AG04450 (cell line): ENCODE measurements around the gene RSAD1. TPM values are rescaled to one million over a fixed set of nuclear protein-coding genes. Genes with fewer than 3 reads are reported as not detected.

ENCODE experiments used
- CTCF ChIA-PET: fragments of 300-600, 350-600 bp; formaldehyde crosslinking; extraction: SDS; loops from one replicate; lab custom pipeline; 2022; ENCODE audit warnings: antibody characterized with exemption, inconsistent platforms; lab: Charles Lee
- POLR2A ChIA-PET: fragments of 350-600 bp; formaldehyde crosslinking; extraction: SDS; loops from one replicate; lab custom pipeline; 2021; ENCODE audit warnings: antibody characterized with exemption, inconsistent platforms; lab: Yijun Ruan, JAX
- DNase-seq: peaks from one replicate; pipeline ENCODE4 v3.0.0-alpha.2; 2011; ENCODE audit warnings: low read depth, low spot score
- H3K27ac ChIP-seq: one replicate; pipeline ENCODE4 v1.5.1; 2012; ENCODE audit warnings: low read depth, low read length, control low read depth
- H3K27me3 ChIP-seq: one replicate; pipeline ENCODE4 v1.6.0; 2012; ENCODE audit warnings: low read length; ENCODE audit not compliant: control insufficient read depth, insufficient read depth
- H3K4me3 ChIP-seq: 2 replicates; pipeline ENCODE4 v1.5.1; 2011; ENCODE audit warnings: mild to moderate bottlenecking, low read depth, low read length, control low read depth
- H3K9me3 ChIP-seq: 2 replicates; pipeline ENCODE4 v1.5.1; 2012; ENCODE audit warnings: low read length; ENCODE audit not compliant: control insufficient read depth, insufficient read depth
- polyA plus RNA-seq: library from polyadenylated mRNA; depleted of rRNA; stranded (reverse); fragments of >200 nt; gene quantifications from 2 replicates; pipeline ENCODE4 v1.2.3, GENCODE V29; 2011
- TF ChIP-seq, protein P1 (sequence below): IDR thresholded peaks from 2 replicates; pipeline ENCODE4 v1.5.1; 2011; ENCODE audit warnings: low read depth, low read length, control low read depth, inconsistent platforms

Gene RSAD1
- polyA plus RNA-seq, 1 experiment: 15.5 TPM

DNA sequence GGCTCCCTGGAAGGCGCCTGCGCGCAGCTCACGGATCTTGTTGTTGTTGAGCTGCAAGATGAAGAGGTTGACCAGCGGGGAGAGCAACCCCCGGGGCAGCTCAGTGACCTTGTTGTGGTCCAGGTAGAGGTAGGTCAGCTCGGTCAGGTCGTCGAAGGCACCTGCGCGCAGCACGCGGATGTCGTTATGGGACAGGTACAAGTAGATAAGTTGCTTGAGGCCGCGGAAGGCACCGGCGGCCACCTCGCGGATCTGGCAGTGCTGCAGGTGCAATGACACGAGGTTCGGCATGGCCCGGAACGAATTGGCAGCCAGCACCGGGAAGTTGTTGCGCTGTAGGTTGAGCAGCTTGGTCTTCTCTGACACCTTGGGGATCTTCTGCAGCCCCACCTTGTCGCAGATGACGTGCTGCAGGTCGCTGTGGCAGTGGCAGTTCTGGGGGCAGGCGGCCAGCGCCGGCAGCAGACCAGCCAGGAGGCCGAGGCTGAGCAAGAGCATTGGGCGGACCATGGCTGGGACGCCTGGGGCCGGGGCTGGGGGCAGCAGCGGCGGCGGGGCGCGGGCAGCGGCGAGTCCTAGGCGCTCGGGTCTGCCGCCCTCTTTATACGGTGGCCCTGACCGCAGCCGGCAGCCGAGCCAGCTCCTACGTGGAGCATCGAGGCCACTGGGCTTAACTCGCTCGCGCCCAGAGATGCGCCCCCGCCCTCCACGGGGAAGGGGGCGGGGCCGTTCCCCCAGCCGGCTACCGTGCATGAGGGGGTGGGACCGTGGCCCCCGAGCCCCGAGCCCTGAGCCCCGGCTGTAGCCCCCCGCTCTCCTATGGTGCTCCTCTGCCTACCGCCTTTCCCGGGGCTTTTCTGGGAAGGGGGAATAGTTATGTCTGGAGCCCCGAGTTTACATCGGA is 10.1 kb upstream of the RSAD1 start, which contains the start of gene CHAD:
CHAD (minus strand) TSS at position 577 of the 904 bp plus-strand sequence; CDS start at position 510, 67 bp downstream.
- TF ChIP-seq, protein P1, sequence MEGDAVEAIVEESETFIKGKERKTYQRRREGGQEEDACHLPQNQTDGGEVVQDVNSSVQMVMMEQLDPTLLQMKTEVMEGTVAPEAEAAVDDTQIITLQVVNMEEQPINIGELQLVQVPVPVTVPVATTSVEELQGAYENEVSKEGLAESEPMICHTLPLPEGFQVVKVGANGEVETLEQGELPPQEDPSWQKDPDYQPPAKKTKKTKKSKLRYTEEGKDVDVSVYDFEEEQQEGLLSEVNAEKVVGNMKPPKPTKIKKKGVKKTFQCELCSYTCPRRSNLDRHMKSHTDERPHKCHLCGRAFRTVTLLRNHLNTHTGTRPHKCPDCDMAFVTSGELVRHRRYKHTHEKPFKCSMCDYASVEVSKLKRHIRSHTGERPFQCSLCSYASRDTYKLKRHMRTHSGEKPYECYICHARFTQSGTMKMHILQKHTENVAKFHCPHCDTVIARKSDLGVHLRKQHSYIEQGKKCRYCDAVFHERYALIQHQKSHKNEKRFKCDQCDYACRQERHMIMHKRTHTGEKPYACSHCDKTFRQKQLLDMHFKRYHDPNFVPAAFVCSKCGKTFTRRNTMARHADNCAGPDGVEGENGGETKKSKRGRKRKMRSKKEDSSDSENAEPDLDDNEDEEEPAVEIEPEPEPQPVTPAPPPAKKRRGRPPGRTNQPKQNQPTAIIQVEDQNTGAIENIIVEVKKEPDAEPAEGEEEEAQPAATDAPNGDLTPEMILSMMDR: no peak
- Histone ChIP-seq H3K4me3 (peak within 1 kb of the TSS; percentile 40), H3K27me3 (peaks cover 26% of the 10 kb centered on the region), H3K27ac (no peak within 1 kb of the TSS), H3K9me3 (peaks cover 4% of the 10 kb centered on the region; the same call in 1 of the 2 replicates)
- ChIA-PET POLR2A (no interaction called here), CTCF (interaction anchor here (0.9 to 1.5 kb wide), 3 partner anchors 11 to 106 kb away, joined by 4 read pairs; partner anchors contain the start of gene LRRC59)
- DNase-seq: no peak

DNA sequence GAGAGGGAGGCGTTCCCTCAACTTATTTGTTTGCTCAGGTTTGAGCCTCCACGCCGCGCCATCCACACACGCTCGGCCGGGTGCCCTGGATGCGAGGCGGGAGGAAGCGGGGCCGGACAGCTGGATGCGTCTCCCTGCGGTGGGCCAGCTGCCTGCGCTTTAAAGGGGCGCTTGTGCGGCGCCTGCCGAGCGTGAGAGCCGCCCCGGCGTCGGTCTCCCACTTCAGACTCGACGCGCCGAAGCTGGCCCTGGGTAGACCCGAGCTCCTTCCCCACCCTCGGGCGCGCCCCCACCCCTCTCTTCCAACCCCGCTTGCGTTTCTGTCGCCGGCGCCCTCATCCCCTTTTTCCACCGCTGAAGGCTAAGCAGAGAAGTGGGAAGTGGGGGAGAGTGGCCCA is 9.5 kb upstream of the RSAD1 start:
- peaks cover 26% of the 10 kb centered on the region for H3K27me3 ChIP-seq
- H3K4me3 ChIP-seq: peak overlapping the region; percentile 40
- no peak overlapping the region for H3K27ac ChIP-seq
- H3K9me3 ChIP-seq: peaks cover 4% of the 10 kb centered on the region; the same call in 1 of the 2 replicates
- POLR2A ChIA-PET: no interaction called here
- CTCF ChIA-PET: interaction anchor here (1.5 to 3.8 kb wide), 2 partner anchors 10 to 71 kb away, joined by 4 to 21 read pairs; partner anchors contain the start of gene LRRC59
- TF ChIP-seq, protein P1: no peak
- DNase-seq: no peak

DNA sequence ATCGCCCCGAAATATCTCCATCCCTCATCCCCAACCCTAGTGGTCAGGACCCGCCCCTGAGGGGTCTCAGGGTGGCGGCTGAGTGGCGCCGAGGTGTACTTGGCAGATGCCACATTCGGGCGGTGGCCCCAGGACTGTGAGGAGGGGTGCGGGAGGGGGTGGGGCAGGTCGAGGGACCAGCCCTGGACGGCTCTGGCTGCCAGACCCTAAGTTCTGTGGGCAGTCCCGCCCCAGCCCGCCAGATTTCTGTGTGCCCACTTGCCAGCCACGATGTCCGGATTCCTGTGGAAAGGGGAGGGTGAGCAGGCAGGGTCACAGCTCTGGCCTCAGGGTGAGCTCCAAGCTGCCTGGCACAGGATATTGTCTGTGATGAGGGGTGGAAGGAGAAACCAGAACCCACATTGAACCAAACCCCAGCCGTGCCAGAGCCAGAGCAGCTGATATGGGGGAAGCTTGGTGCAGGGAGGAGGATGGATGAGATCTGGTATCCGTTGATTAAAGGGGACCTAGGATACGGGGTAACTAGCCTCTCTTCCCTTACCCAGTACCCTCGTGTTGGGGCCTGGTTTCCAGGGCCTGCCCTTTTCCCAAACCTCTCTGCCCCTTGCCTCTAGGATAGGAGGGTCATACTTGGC is 8.9 kb upstream of the RSAD1 start:
- Histone ChIP-seq H3K4me3 (no peak overlapping the region), H3K27ac (no peak overlapping the region), H3K27me3 (peaks cover 26% of the 10 kb centered on the region), H3K9me3 (peaks cover 4% of the 10 kb centered on the region; the same call in 1 of the 2 replicates)
- TF ChIP-seq, protein P1: no peak
- no peak for DNase-seq
- CTCF ChIA-PET: interaction anchor here (0.7 to 3.8 kb wide), 3 partner anchors 10 to 300 kb away, joined by 4 to 21 read pairs (median 4); partner anchors contain the start of gene LRRC59
- POLR2A ChIA-PET: no interaction called here

DNA sequence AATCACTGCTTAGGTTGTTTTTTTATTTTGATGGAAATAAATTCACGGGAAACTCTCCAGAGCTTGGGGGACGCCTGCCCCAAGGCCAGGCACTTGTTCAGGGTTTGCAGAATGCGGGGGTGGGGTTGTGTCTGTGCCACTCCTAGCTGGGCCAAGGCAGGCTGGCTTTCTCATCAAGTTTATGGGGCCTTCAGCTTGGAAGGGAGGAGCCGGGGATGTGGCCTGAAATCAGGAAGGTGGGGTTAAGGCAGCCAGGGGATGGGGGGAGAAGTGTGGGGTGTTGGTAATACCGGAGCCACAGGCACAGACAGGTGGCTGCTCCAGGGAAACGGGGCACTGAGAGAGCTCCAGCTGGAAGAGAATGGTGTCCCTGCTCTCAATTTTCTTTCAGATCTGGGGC is 8.2 kb upstream of the RSAD1 start:
- Histone ChIP-seq H3K4me3 (no peak overlapping the region), H3K27me3 (peaks cover 26% of the 10 kb centered on the region), H3K9me3 (peaks cover 4% of the 10 kb centered on the region; the same call in 1 of the 2 replicates), H3K27ac (no peak overlapping the region)
- POLR2A ChIA-PET: no interaction called here
- TF ChIP-seq, protein P1: no peak
- no peak for DNase-seq
- CTCF ChIA-PET: interaction anchor here (0.7 to 3.8 kb wide), 3 partner anchors 12 to 301 kb away, joined by 3 to 21 read pairs (median 4); partner anchors contain the start of gene LRRC59
